ENCODE results near the gene CLMP. TPM values are rescaled to one million over a fixed set of nuclear protein-coding genes. Genes with fewer than 3 reads are reported as not detected.

The CLMP gene
- total and polyA plus RNA-seq, 4 donors = 0.12 to 1.3 (median 0.35) TPM

DNA sequence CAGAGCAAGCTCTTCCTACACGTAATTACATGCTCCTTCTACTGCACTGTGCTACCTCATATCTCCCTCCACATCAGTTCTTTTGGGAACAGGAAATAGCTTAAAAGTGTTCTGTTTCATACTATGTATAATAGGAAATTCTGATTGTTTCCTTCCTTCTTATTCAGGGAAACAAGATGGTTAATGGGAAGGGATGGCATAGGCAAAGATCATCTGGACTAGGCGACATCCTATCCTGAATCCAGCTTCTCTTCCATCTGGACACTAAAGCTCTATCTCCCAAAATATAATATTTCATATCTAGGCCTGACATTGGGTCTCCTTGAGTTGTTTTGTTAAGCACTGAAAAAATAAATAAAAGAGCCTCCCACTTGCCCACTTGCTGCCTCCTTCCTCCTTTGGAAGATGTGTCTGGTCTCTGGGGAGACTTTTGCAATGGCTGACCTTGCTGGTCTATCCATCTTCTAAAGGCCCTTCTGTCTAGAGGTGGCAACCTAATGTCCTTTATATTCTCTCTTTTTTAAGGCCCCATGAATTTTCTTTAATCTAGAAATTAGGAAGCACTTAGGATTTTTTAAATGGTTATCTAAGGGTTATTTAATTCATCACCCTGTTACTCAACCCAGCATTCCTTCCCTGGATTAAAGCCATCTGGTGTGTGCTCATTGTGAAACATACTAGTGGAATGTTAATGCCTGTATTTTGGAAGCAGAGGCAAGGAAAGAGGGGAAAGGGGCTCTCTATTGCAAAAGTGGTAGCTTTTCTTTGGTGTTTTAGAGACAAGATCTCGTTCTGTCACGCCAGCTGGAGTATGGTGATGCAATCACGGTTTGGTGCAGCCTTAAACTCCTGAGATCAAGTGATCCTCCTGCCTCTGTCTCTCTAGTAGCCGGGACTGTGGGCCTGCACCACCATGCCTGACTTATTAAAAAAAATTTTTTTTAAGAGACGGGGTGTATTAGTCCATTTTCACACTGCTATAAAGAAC lies 20.6 kb downstream of the CLMP start:
- no peak overlapping the region for H3K27ac ChIP-seq (ENCODE audit: low read depth in 1 of 2, low read length in 2 of 2)
- no peak for TF ChIP-seq YY1 (IDR thresholded peaks at IDR 0.05)
- TF ChIP-seq, protein P1, sequence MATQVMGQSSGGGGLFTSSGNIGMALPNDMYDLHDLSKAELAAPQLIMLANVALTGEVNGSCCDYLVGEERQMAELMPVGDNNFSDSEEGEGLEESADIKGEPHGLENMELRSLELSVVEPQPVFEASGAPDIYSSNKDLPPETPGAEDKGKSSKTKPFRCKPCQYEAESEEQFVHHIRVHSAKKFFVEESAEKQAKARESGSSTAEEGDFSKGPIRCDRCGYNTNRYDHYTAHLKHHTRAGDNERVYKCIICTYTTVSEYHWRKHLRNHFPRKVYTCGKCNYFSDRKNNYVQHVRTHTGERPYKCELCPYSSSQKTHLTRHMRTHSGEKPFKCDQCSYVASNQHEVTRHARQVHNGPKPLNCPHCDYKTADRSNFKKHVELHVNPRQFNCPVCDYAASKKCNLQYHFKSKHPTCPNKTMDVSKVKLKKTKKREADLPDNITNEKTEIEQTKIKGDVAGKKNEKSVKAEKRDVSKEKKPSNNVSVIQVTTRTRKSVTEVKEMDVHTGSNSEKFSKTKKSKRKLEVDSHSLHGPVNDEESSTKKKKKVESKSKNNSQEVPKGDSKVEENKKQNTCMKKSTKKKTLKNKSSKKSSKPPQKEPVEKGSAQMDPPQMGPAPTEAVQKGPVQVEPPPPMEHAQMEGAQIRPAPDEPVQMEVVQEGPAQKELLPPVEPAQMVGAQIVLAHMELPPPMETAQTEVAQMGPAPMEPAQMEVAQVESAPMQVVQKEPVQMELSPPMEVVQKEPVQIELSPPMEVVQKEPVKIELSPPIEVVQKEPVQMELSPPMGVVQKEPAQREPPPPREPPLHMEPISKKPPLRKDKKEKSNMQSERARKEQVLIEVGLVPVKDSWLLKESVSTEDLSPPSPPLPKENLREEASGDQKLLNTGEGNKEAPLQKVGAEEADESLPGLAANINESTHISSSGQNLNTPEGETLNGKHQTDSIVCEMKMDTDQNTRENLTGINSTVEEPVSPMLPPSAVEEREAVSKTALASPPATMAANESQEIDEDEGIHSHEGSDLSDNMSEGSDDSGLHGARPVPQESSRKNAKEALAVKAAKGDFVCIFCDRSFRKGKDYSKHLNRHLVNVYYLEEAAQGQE (IDR thresholded peaks at IDR 0.05) = no peak
- peak; percentile 53 for TF ChIP-seq NR2F2 (IDR thresholded peaks at IDR 0.05)
- TF ChIP-seq RXRA (IDR thresholded peaks at IDR 0.05) = peak in 1 of 2 donors; percentile 7
- TF ChIP-seq TAF1 (conservative IDR thresholded peaks at IDR 0.05) = no peak
- TF ChIP-seq, protein P2, sequence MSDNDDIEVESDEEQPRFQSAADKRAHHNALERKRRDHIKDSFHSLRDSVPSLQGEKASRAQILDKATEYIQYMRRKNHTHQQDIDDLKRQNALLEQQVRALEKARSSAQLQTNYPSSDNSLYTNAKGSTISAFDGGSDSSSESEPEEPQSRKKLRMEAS (IDR thresholded peaks at IDR 0.05) = no peak
- no peak for TF ChIP-seq FOXA1 (IDR thresholded peaks at IDR 0.05)
- no peak overlapping the region for H3K9ac ChIP-seq (ENCODE audit: low read depth in 1 of 2, low read length in 2 of 2)
- H3K4me1 ChIP-seq (ENCODE audit: control insufficient read depth in 4 of 4, insufficient read depth in 4 of 4, low read length in 3 of 4) = no peaks in the 10 kb centered on the region
- H3K4me3 ChIP-seq (ENCODE audit: low read depth in 1 of 3, low read length in 3 of 3) = no peak overlapping the region
- H3K9me3 ChIP-seq (ENCODE audit: control insufficient read depth in 4 of 4, low read length in 3 of 4) = no peaks in the 10 kb centered on the region
- no peaks in the 10 kb centered on the region for H3K36me3 ChIP-seq (ENCODE audit: control insufficient read depth in 4 of 4, insufficient read depth in 3 of 4, low read depth in 1 of 4, low read length in 3 of 4)
- no peaks in the 10 kb centered on the region for H3K27me3 ChIP-seq (ENCODE audit: control insufficient read depth in 4 of 4, insufficient read depth in 4 of 4, low read length in 3 of 4)
- no peak for DNase-seq (ENCODE audit: low spot score)
- 57% methylated on average over 7 of the region's 7 CpGs for WGBS

DNA sequence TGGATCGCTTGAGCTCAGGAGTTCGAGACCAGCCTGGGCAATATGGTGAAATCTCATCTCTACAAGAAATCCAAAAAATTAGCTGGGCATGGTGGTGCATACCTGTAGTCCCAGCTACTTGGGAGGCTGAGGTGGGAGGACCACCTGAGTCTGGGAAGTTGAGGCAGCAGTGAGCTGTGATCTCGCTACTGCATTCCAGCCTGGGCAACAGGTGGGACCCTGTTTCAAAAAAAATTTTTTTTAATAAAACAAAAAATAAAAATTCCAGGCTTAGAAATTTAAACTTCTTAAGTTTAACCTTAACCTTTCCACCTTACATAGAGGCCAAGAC lies 21.2 kb downstream of the CLMP start:
- WGBS = 94% methylated on average over 3 of the region's 3 CpGs
- no peaks in the 10 kb centered on the region for H3K27me3 ChIP-seq (ENCODE audit: control insufficient read depth in 4 of 4, insufficient read depth in 4 of 4, low read length in 3 of 4)
- H3K27ac ChIP-seq (ENCODE audit: low read depth in 1 of 2, low read length in 2 of 2) = no peak overlapping the region
- TF ChIP-seq YY1 (IDR thresholded peaks at IDR 0.05) = no peak
- no peak for TF ChIP-seq RXRA (IDR thresholded peaks at IDR 0.05)
- no peak for TF ChIP-seq FOXA2 (IDR thresholded peaks at IDR 0.05)
- no peak for TF ChIP-seq EGR1 (IDR thresholded peaks at IDR 0.05; ENCODE audit: low read depth in 2 of 2)
- TF ChIP-seq RAD21 (IDR thresholded peaks at IDR 0.05) = no peak
- TF ChIP-seq, protein P3, sequence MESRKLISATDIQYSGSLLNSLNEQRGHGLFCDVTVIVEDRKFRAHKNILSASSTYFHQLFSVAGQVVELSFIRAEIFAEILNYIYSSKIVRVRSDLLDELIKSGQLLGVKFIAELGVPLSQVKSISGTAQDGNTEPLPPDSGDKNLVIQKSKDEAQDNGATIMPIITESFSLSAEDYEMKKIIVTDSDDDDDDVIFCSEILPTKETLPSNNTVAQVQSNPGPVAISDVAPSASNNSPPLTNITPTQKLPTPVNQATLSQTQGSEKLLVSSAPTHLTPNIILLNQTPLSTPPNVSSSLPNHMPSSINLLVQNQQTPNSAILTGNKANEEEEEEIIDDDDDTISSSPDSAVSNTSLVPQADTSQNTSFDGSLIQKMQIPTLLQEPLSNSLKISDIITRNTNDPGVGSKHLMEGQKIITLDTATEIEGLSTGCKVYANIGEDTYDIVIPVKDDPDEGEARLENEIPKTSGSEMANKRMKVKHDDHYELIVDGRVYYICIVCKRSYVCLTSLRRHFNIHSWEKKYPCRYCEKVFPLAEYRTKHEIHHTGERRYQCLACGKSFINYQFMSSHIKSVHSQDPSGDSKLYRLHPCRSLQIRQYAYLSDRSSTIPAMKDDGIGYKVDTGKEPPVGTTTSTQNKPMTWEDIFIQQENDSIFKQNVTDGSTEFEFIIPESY (IDR thresholded peaks at IDR 0.05) = no peak
- TF ChIP-seq, protein P2 (IDR thresholded peaks at IDR 0.05) = no peak
- TF ChIP-seq FOXA1 (IDR thresholded peaks at IDR 0.05) = no peak
- TF ChIP-seq JUND (IDR thresholded peaks at IDR 0.05) = no peak
- no peak for TF ChIP-seq SP1 (IDR thresholded peaks at IDR 0.05)
- TF ChIP-seq, protein P4, sequence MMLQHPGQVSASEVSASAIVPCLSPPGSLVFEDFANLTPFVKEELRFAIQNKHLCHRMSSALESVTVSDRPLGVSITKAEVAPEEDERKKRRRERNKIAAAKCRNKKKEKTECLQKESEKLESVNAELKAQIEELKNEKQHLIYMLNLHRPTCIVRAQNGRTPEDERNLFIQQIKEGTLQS (IDR thresholded peaks at IDR 0.05) = no peak
- no peak for TF ChIP-seq NR2F2 (IDR thresholded peaks at IDR 0.05)
- no peak for TF ChIP-seq TAF1 (conservative IDR thresholded peaks at IDR 0.05)
- H3K4me1 ChIP-seq (ENCODE audit: control insufficient read depth in 4 of 4, insufficient read depth in 4 of 4, low read length in 3 of 4) = no peaks in the 10 kb centered on the region
- no peak overlapping the region for H3K4me3 ChIP-seq (ENCODE audit: low read depth in 1 of 3, low read length in 3 of 3)
- no peaks in the 10 kb centered on the region for H3K9me3 ChIP-seq (ENCODE audit: control insufficient read depth in 4 of 4, low read length in 3 of 4)
- DNase-seq (ENCODE audit: low spot score) = no peak
- H3K9ac ChIP-seq (ENCODE audit: low read depth in 1 of 2, low read length in 2 of 2) = no peak overlapping the region
- no peaks in the 10 kb centered on the region for H3K36me3 ChIP-seq (ENCODE audit: control insufficient read depth in 4 of 4, insufficient read depth in 3 of 4, low read depth in 1 of 4, low read length in 3 of 4)
